GM12878 (cell line): ENCODE results near the gene AFG1L. TPM values are rescaled to one million over a fixed set of nuclear protein-coding genes. Genes with fewer than 3 reads are reported as not detected.

Source experiments
- E2F4 ChIP-seq: IDR thresholded peaks from 2 replicates; pipeline ENCODE4 v1.6.1; 2012; ENCODE audit warnings: low read depth, low read length, improper control_type of control experiment
- E2F8 ChIP-seq: fragments of 450-650 bp; IDR thresholded peaks from 2 replicates; pipeline ENCODE4 v1.6.1; 2018; ENCODE audit warnings: mild to moderate bottlenecking, low read depth, moderate library complexity; ENCODE audit not compliant: partially characterized antibody
- E4F1 ChIP-seq: fragments of 450-650 bp; IDR thresholded peaks from 2 replicates; pipeline ENCODE4 v1.6.1; 2018; ENCODE audit warnings: borderline replicate concordance, mild to moderate bottlenecking; ENCODE audit not compliant: partially characterized antibody
- FOS ChIP-seq: IDR thresholded peaks from 3 replicates; pipeline ENCODE4 v1.6.1; 2011; ENCODE audit warnings: borderline replicate concordance; ENCODE audit not compliant: insufficient read length; ENCODE audit errors: extremely low read depth
- HDGF ChIP-seq: fragments of 450-650 bp; IDR thresholded peaks from 2 replicates; pipeline ENCODE4 v1.6.1; 2016; ENCODE audit warnings: antibody characterized with exemption
- MYB ChIP-seq: fragments of 150-350 bp; IDR thresholded peaks from 2 replicates; pipeline ENCODE4 v1.6.1; 2014; ENCODE audit warnings: mild to moderate bottlenecking, low read depth, low read length, borderline replicate concordance
- NFIC ChIP-seq: IDR thresholded peaks from 2 replicates; pipeline ENCODE4 v1.6.1; 2012; ENCODE audit warnings: low read depth, mild to moderate bottlenecking, inconsistent platforms, low read length, moderate library complexity
- NFYB ChIP-seq: IDR thresholded peaks from 2 replicates; pipeline ENCODE4 v1.6.1; 2011; ENCODE audit warnings: low read depth, mild to moderate bottlenecking, low read length, improper control_type of control experiment, moderate library complexity; ENCODE audit not compliant: insufficient read depth
- NR2C1 ChIP-seq: fragments of 450-650 bp; IDR thresholded peaks from 2 replicates; pipeline ENCODE4 v1.6.1; 2017; ENCODE audit warnings: antibody characterized with exemption, mild to moderate bottlenecking, moderate library complexity
- PKNOX1 ChIP-seq: fragments of 450-650 bp; IDR thresholded peaks from 2 replicates; pipeline ENCODE4 v1.6.1; 2016; ENCODE audit warnings: mild to moderate bottlenecking
- RAD21 ChIP-seq: IDR thresholded peaks from 2 replicates; pipeline ENCODE4 v1.6.1; 2011; ENCODE audit warnings: mild to moderate bottlenecking, low read depth, low read length, moderate library complexity; ENCODE audit not compliant: insufficient read depth
- SIN3A ChIP-seq: IDR thresholded peaks from 2 replicates; pipeline ENCODE4 v1.6.1; 2012; ENCODE audit warnings: low read depth, low read length, improper control_type of control experiment
- STAT1 ChIP-seq: fragments of 450-650 bp; conservative IDR thresholded peaks from 2 replicates; pipeline ENCODE4 v1.6.1; 2014; ENCODE audit warnings: antibody characterized with exemption, mild to moderate bottlenecking
- WRNIP1 ChIP-seq: IDR thresholded peaks from 2 replicates; pipeline ENCODE4 v1.6.1; 2011; ENCODE audit warnings: low read depth, low read length, improper control_type of control experiment, borderline replicate concordance
- YY1 ChIP-seq: IDR thresholded peaks from 2 replicates; pipeline ENCODE4 v1.6.1; 2011; ENCODE audit warnings: low read depth, mild to moderate bottlenecking, low read length
- ZNF207 ChIP-seq: fragments of 450-650 bp; IDR thresholded peaks from 2 replicates; pipeline ENCODE4 v1.6.1; 2014; ENCODE audit warnings: antibody characterized with exemption, mild to moderate bottlenecking, borderline replicate concordance
- ZNF274 ChIP-seq: IDR thresholded peaks from one replicate; pipeline ENCODE4 v1.8.0; 2011; ENCODE audit not compliant: insufficient read length, insufficient read depth
- ZNF384 ChIP-seq: IDR thresholded peaks from 2 replicates; pipeline ENCODE4 v1.6.1; 2012; ENCODE audit warnings: low read depth, mild to moderate bottlenecking, low read length, improper control_type of control experiment, borderline replicate concordance
- ZSCAN29 ChIP-seq: fragments of 450-650 bp; IDR thresholded peaks from 2 replicates; pipeline ENCODE4 v1.6.1; 2017; ENCODE audit warnings: mild to moderate bottlenecking, moderate library complexity
- polyA plus RNA-seq, 11 experiments: library from polyadenylated mRNA; depleted of rRNA in 4 of 11; unstranded in 6 of 11; stranded (reverse) in 5 of 11; fragments of >200 nt; fragmentation: Nextera tagmentation in 4 of 11; fragmentation: Illumina TruSeq in 1 of 11; extraction: Ambion mirVana in 4 of 11; extraction: Trizol in 1 of 11; gene quantifications; 1 replicate in 1 of 11; 2 replicates in 10 of 11; pipeline versions ENCODE4 v1.2.1 to v1.2.3, GENCODE V29; 2011 to 2016; ENCODE audit warnings: inconsistent platforms in 2 of 11, missing spikeins in 2 of 11, low read depth in 1 of 11
- total RNA-seq, 4 experiments: library from RNA; depleted of rRNA in 3 of 4; stranded (reverse); fragments of >200 nt in 3 of 4; fragmentation: Illumina TruSeq in 1 of 4; extraction: Trizol in 1 of 4; gene quantifications; 2 replicates each; pipeline versions ENCODE4 v1.2.1 to v1.2.3, GENCODE V29; 2013 to 2021

AFG1L gene
- total and polyA plus RNA-seq, 10 of the 15 experiments (the other 5 are each of a cell fraction or from before 2014, with no cell fraction given) = 2.3 to 9.0 (median 4.3) TPM

- TF ChIP-seq E4F1 = peak; percentile 80
- TF ChIP-seq ZNF384 = no peak
- TF ChIP-seq E2F8 = no peak
- TF ChIP-seq STAT1 = peak; percentile 43; the same call in 1 of the 2 replicates
- peak; percentile 19; the same call in 1 of the 2 replicates for TF ChIP-seq NFIC
- no peak for TF ChIP-seq RAD21
- no peak for TF ChIP-seq ZSCAN29
- peak; percentile 97 for TF ChIP-seq YY1
- 0 out of 2 replicates have a peak, but pooled peaks have one; percentile 92 for TF ChIP-seq ZNF207
- peak; percentile 66; the same call in 1 of the 2 replicates for TF ChIP-seq SIN3A
- no peak for TF ChIP-seq ZNF274
- TF ChIP-seq E2F4 = no peak
- no peak for TF ChIP-seq HDGF
- peak; percentile 93 for TF ChIP-seq NR2C1
- TF ChIP-seq PKNOX1 = no peak
- TF ChIP-seq NFYB = no peak
- TF ChIP-seq MYB = no peak
- TF ChIP-seq WRNIP1 = no peak
- TF ChIP-seq FOS = no peak
These were observed at the start of gene AFG1L (continued) for GRCh38 chr6:108294727-108295625.
